Endometrium (tissue), 2 donors: ENCODE measurements around the gene MGMT.
A peak's percentile ranks its signal among the peaks of the same experiment; 100 is the strongest.

Source experiments
- FAIRE-seq: peaks from 2 replicates; lab custom pipeline; 2012; peaks lifted over from hg19 to GRCh38; lab: Jason Lieb, UNC
- donor health status: control.
- donor health status: control.

MGMT gene

DNA sequence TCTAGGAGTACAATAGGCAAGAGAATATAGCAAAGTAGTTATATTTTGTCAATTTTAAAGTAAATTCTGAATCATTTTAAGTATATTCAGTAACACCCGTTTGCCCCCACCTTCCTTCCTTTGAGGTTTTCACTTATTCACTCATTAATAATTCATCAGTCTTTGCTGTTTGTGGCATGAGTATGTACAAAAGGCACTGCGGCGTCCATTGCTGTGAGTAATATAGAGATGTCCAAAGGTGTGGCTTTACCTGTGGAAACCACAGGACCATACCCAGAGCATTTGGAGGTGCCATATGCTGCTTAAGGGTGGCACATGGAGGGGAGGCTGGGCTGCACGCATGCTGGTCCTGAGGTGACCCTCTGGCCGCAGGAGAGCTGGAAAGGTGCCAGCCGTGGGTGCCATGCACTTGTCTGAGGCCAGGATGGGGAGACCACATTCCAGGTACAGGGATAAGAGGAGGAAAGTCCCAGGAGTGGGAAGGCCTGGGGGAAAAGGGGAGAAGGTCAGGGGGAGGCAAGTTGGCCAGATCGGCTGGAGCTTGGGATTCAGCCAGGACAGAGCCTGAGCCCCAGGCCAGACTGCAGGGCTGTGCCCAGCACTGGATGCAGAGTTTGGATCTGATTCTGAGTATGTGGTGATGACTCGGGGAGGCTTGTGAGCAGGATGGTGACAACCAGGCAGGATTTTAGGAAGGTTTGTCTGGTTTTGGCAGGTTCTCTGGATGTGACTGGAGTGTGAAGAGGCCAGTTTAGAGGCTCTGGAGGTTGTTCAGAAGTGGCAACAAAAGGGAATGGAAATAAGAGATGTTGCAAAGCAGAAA lies 223.4 kb downstream of the MGMT start:
- FAIRE-seq, result no peak

- no peak for FAIRE-seq
Observed at GRCh38 chr10:129692695-129693094, 225.7 kb downstream of the MGMT start.

GRCh38 chr10:129693382-129693781 lies 226.3 kb downstream of the MGMT start:
- no peak for FAIRE-seq

DNA sequence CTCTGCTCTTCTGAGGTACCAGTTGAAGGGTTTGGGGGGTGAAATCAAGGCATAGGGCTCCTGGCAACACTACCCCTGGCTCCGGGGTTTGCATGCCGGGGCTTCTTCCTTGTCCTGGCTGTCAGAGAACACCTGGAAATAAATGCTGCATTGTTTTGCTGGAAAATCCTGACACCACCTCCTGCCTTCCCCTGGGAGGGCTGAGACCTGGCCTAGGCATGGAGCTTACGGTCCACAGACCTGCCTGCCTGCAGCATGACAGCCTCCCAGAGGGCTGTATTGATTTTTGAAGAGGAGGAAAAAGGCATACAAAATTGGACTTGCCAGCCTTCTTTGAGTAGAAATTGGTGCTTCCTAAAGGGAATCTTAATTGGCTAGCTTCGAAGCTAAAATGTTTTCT lies 227.1 kb downstream of the MGMT start:
- FAIRE-seq, result no peak

- FAIRE-seq, result peak; percentile 96
Observed at GRCh38 chr10:129694691-129695243, 227.7 kb downstream of the MGMT start.

- FAIRE-seq, result no peak
Observed at GRCh38 chr10:129695671-129696070, 228.6 kb downstream of the MGMT start.

DNA sequence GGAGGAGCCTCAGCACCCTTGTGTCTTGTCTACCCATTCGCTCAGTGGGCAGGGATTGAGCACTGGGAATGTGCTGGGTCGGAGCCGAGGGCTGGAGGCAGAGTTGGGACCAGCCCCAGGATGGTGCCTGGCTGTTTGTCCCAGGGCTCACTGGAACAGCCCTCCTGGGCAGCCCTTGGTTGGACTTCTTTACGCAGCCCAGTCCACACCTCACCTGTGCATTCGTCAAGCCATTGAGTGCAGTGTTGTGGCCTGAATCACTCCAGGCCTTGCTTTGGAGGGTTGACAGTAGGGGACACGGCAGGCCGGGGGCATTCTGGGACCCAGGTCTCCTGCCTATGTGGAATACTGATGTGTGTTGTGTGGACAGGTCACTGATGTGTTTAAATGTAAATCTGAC lies 229.6 kb downstream of the MGMT start:
- no peak for FAIRE-seq

- FAIRE-seq, result no peak
Observed at GRCh38 chr10:129697463-129698247, 230.6 kb downstream of the MGMT start.

GRCh38 chr10:129699722-129700340 lies 232.8 kb downstream of the MGMT start:
- FAIRE-seq, result no peak

DNA sequence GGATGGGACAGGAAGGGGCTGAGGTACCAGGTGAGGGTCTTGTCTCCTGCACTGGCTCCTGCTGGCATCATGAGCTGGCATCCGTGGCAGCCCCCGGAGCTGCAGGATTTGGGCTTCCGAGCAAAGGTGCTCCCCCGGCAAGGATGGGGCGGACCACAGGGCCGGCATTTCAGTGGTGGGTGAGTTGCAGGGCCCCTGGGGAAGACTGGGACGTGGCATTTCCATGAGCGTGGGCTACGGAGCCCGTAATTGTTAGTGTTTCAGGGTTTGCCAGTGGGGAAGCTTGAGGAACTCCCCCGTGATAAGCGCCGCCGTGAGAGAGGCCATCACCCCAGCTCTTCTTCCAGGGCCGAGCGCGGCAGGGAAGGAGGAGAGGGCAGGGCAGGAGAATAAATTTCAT lies 235.6 kb downstream of the MGMT start:
- FAIRE-seq, result no peak

GRCh38 chr10:129703287-129704137 lies 236.5 kb downstream of the MGMT start:
- no peak for FAIRE-seq

- no peak for FAIRE-seq
Observed at GRCh38 chr10:129704225-129704624, 237.2 kb downstream of the MGMT start.

GRCh38 chr10:129704786-129705525 lies 237.9 kb downstream of the MGMT start:
- no peak for FAIRE-seq

DNA sequence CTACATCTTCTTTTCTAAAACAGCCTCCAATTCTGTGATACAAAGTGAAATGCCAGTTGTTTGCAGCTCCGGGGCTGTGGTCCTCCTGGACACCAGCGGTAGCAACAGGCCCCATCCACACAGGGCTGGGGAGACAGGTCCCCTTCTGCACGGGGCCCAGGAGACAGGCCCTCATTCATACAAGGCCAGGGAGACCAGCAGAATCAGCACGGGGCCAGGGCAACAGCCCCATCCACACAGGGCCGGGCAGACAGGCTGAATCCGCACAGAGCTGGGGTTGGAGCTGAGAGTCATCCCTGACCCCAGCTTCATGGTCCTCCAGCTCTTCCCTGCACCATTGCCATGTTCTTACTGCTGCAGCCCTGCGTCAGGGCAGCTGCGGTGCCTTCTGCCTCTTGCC lies 238.6 kb downstream of the MGMT start:
- no peak for FAIRE-seq

- no peak for FAIRE-seq
Observed at GRCh38 chr10:129706081-129706480, 239.0 kb downstream of the MGMT start.

GRCh38 chr10:129706523-129706922 lies 239.5 kb downstream of the MGMT start:
- FAIRE-seq, result no peak

DNA sequence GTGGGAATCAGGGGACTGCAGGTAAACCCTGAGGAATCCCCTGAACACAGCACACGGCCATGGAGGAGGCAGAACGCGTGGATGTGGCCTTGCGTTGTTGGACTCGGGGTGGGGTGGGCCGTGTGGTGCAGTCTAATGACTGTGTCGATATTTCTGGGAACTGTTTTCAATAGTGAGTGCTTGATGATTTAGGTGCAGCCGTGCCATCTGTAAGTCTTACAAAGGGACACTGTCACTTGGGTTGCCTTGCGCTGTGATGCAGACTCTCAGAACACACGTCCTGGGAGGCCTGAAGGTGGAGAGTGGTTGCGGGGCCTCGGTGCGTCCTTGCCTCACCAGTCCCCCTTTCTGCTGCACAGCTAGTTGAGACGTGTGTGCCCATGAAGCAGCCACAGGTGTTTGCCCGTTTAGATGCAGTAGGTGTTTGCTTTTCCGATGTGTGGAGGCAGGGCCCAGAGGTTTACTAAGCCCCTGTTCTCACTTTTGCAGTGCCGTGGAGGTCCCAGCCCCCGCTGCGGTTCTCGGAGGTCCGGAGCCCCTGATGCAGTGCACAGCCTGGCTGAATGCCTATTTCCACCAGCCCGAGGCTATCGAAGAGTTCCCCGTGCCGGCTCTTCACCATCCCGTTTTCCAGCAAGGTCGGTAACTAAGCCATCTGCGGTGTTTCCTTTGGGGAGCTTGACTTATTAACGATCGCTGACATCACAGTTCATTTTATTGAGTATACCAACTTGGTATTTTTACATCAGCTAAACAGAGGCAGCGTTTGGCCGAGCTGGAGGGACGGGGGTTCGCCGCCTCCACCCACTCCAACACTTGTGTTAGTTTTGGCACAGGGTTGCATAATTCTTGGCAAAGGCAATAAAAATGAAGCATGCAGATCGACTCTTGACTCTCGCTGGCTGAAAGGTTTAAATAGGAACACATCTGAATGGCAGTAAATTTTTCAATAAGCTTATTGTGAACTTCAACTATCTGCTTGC lies 240.7 kb downstream of the MGMT start:
- FAIRE-seq, result no peak

- FAIRE-seq, result no peak
Observed at GRCh38 chr10:129709101-129709500, 242.1 kb downstream of the MGMT start.

DNA sequence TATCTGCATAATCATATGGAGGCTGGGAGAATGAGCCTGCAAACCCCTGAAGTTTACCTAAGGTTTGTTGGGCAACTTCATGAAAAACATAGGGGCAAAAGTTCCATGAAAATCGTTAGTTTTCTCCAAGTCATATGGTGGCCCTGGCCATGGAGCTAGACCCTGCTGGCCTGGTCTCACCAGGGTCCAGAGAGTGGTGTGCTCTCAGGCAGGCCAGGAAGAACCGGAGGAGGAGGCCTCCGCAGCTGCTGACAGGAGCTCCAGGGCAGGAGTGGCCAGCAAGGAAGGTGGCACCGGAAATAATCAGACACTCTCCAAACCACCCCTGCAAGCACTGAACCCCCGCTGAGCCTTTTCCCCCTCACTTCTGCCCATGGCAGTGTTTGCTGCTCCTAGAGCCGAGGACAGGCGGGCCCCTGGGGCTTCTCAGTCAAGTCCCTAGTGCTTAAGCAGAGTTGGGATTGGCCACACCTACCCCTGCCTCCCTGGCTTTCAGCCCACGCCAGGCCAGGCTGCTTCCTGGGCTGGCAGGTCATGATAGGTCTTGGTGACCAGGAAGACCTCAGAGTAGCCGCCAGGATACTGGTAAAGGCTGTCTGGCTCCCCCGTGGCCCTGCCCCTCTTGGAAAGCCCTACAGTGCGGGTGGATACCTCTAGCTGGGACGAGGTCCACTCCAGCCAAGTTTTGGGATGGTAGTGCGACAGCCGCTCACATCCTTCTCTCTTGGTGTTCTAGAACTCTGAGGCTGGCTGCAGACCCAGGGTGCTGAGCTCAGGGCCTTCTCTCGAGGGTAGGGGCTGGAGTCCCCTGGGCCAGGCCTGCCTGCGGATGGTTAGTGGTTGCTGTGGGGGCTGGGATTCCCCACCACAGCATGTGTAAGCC lies 242.8 kb downstream of the MGMT start:
- no peak for FAIRE-seq
